Left colon (tissue), 2 donors: ENCODE data around the gene KIF5C. TPM values are rescaled to one million over a fixed set of nuclear protein-coding genes. Genes with fewer than 3 reads are reported as not detected.

ENCODE experiments used
- ATAC-seq: fragments of 200-7000 bp; cut with Tn5 transposase; one replicate; pipeline ENCODE4 v1.9.1; 2020; ENCODE audit warnings: mild to moderate bottlenecking, moderate library complexity
- DNase-seq, 2 donors: peaks; one replicate each; pipeline ENCODE4 v3.0.0-alpha.2; 2020
- intact Hi-C, 2 donors: fragments of 100-400 bp; cut with DNase I in 1 of 2; cut with micrococcal nuclease in 1 of 2; formaldehyde crosslinking; loops; one replicate each; pipeline versions ENCODE4 v1.11.2 to v1.14.0; 2022; cut with DNase I, micrococcal nuclease
- total RNA-seq, 2 donors: library from RNA; stranded (reverse); fragmentation: NEBNext Ultra II Directional; extraction: Animal tissue kit (Norgen Biotek cat#: 25700); gene quantifications; one replicate each; pipeline ENCODE4 v1.2.1, GENCODE V29; 2021
- donor health status: DM: no; HTN: no; CAD: no.
- donor health status: DM: yes; HTN: yes; CAD: no.

Gene KIF5C
- total RNA-seq, 2 donors from 2014 or later, result 1.4 to 2.7 TPM

- DNase-seq (no peak), ATAC-seq (no peak)
- intact Hi-C loops, result no loop called here
Observed at GRCh38 chr2:148949348-148949747, 74.3 kb downstream of the KIF5C start.

- no peak for ATAC-seq
- intact Hi-C loops, result no loop called here
- DNase-seq, result no peak
Observed at GRCh38 chr2:148952621-148953020, 77.6 kb downstream of the KIF5C start.

- ATAC-seq, result no peak
- DNase-seq, result no peak
- intact Hi-C loops, result no loop called here
Observed at GRCh38 chr2:148953426-148953825, 78.4 kb downstream of the KIF5C start.

GRCh38 chr2:148954536-148954935 lies 79.5 kb downstream of the KIF5C start:
- intact Hi-C loops, result no loop called here
- no peak for ATAC-seq
- no peak for DNase-seq

GRCh38 chr2:148955798-148956197 lies 80.8 kb downstream of the KIF5C start:
- no peak for ATAC-seq
- intact Hi-C loops, result no loop called here
- no peak for DNase-seq

GRCh38 chr2:148957023-148957422 lies 82.0 kb downstream of the KIF5C start:
- no peak for DNase-seq
- intact Hi-C loops, result no loop called here

GRCh38 chr2:148959745-148960144 lies 84.7 kb downstream of the KIF5C start:
- DNase-seq, result no peak
- no peak for ATAC-seq
- intact Hi-C loops, result no loop called here

More at GRCh38 chr2:148957023-148957422, 82.0 kb downstream of the KIF5C start:
- no peak for ATAC-seq

- DNase-seq, result no peak
- intact Hi-C loops, result no loop called here
- ATAC-seq, result no peak
Observed at GRCh38 chr2:148960483-148960882, 85.5 kb downstream of the KIF5C start.

GRCh38 chr2:148963461-148963860 lies 88.4 kb downstream of the KIF5C start:
- intact Hi-C loops, result no loop called here
- ATAC-seq (no peak), DNase-seq (no peak)

GRCh38 chr2:148965623-148966437 lies 90.8 kb downstream of the KIF5C start:
- DNase-seq (no peak), ATAC-seq (no peak)
- intact Hi-C loops, result no loop called here

GRCh38 chr2:148966438-148966758 lies 91.4 kb downstream of the KIF5C start:
- intact Hi-C loops, result no loop called here
- ATAC-seq (no peak), DNase-seq (no peak)

- no peak for DNase-seq
- ATAC-seq, result no peak
- intact Hi-C loops, result no loop called here
Observed at GRCh38 chr2:148967056-148967455, 92.0 kb downstream of the KIF5C start.

- ATAC-seq (no peak), DNase-seq (no peak)
- intact Hi-C loops, result no loop called here
Observed at GRCh38 chr2:148967578-148967977, 92.6 kb downstream of the KIF5C start.

- no peak for DNase-seq
- intact Hi-C loops, result no loop called here
- ATAC-seq, result no peak
Observed at GRCh38 chr2:148968301-148968700, 93.3 kb downstream of the KIF5C start.

GRCh38 chr2:148968776-148969319 lies 93.8 kb downstream of the KIF5C start:
- ATAC-seq, result no peak
- no peak for DNase-seq
- intact Hi-C loops, result no loop called here

GRCh38 chr2:148969659-148970061 lies 94.6 kb downstream of the KIF5C start:
- DNase-seq (no peak), ATAC-seq (no peak)
- intact Hi-C loops, result no loop called here

GRCh38 chr2:148970385-148970784 lies 95.4 kb downstream of the KIF5C start:
- intact Hi-C loops, result no loop called here
- DNase-seq, result no peak

GRCh38 chr2:148971547-148971946 lies 96.5 kb downstream of the KIF5C start:
- no peak for DNase-seq
- ATAC-seq, result no peak
- intact Hi-C loops, result no loop called here

More at GRCh38 chr2:148970385-148970784, 95.4 kb downstream of the KIF5C start:
- ATAC-seq, result no peak

- intact Hi-C loops, result no loop called here
- no peak for ATAC-seq
- no peak for DNase-seq
Observed at GRCh38 chr2:148974095-148974494, 99.1 kb downstream of the KIF5C start.

- intact Hi-C loops, result no loop called here
- no peak for DNase-seq
- no peak for ATAC-seq
Observed at GRCh38 chr2:148978026-148978685, 103.1 kb downstream of the KIF5C start.
